ENCODE data around the gene EVI2A.
"Not testable (repeated sequence)": the region's sequence is repeated elsewhere in the genome, so short reads cannot be mapped to it uniquely, and the experiment has no call there.

The EVI2A gene

DNA sequence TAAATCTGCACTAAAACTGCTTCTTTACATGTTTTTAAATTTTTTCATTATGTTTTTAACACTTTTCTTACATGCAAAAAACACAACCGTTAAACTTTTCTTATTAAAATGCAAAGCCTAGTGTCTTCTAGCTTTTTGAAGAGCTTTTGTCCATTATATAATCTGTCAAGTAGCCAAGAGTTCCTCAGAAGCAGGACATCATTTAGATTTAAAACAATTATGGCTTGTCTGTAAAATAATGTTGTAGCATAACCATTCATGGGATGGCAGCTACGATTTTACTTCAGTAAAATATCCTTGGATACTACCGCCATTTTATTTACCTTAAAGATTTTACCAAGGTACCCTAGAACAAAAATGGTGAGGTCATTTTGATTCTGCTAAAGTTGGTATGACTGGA, 27.2 kb downstream of the EVI2A start:
- H3K9me3 ChIP-seq (ENCODE audit: control insufficient read depth, insufficient read depth, low read depth, low read length), result no peaks in the 10 kb centered on the region
- no peaks in the 10 kb centered on the region for H3K4me1 ChIP-seq (ENCODE audit: control insufficient read depth, insufficient read depth, low read length)
- no peaks in the 10 kb centered on the region for H3K36me3 ChIP-seq (ENCODE audit: control insufficient read depth, insufficient read depth, low read length)

GRCh38 chr17:31293581-31293980, 27.8 kb downstream of the EVI2A start:
- H3K27ac ChIP-seq (ENCODE audit: low read depth, low read length), result no peak overlapping the region
- no peaks in the 10 kb centered on the region for H3K9me3 ChIP-seq (ENCODE audit: control insufficient read depth, insufficient read depth, low read depth, low read length)
- no peaks in the 10 kb centered on the region for H3K4me1 ChIP-seq (ENCODE audit: control insufficient read depth, insufficient read depth, low read length)
- H3K9ac ChIP-seq (ENCODE audit: low read length), result no peak overlapping the region
- H3K4me3 ChIP-seq (ENCODE audit: low read depth, low read length), result no peak overlapping the region
- no peaks in the 10 kb centered on the region for H3K36me3 ChIP-seq (ENCODE audit: control insufficient read depth, insufficient read depth, low read length)
- H3K27me3 ChIP-seq (ENCODE audit: control insufficient read depth, insufficient read depth, low read length), result no peaks in the 10 kb centered on the region

More for the DNA sequence above, 27.2 kb downstream of the EVI2A start:
- H3K27ac ChIP-seq (ENCODE audit: low read depth, low read length), result no peak overlapping the region
- H3K27me3 ChIP-seq (ENCODE audit: control insufficient read depth, insufficient read depth, low read length), result no peaks in the 10 kb centered on the region
- no peak overlapping the region for H3K9ac ChIP-seq (ENCODE audit: low read length)
- H3K4me3 ChIP-seq (ENCODE audit: low read depth, low read length), result no peak overlapping the region

GRCh38 chr17:31291820-31292219, 29.6 kb downstream of the EVI2A start:
- Histone ChIP-seq H3K4me3 (ENCODE audit: low read depth, low read length) (no peak overlapping the region), H3K27ac (ENCODE audit: low read depth, low read length) (no peak overlapping the region), H3K4me1 (ENCODE audit: control insufficient read depth, insufficient read depth, low read length) (no peaks in the 10 kb centered on the region), H3K27me3 (ENCODE audit: control insufficient read depth, insufficient read depth, low read length) (no peaks in the 10 kb centered on the region), H3K9ac (ENCODE audit: low read length) (no peak overlapping the region), H3K36me3 (ENCODE audit: control insufficient read depth, insufficient read depth, low read length) (peaks cover 3% of the 10 kb centered on the region), H3K9me3 (ENCODE audit: control insufficient read depth, insufficient read depth, low read depth, low read length) (no peaks in the 10 kb centered on the region)

DNA sequence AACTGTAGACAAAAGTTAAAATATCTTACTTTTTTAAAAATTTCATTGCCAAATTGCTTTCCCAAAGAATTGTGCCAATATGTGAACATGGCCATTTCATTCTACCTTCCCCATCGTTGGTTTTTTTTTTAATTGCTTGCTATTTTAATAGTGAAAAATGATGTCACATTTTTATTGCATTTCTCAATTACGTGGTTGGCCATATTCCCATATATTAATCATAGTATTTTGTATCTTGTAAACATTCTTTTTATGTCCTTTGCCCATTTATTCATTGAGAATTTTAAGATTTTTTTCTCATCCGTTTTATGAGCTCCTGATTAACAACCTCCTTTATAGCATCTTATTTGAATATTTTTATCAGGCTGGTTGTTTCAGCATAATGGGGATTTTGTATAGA, 31.6 kb downstream of the EVI2A start:
- Histone ChIP-seq H3K27me3 (ENCODE audit: control insufficient read depth, insufficient read depth, low read length) (no peaks in the 10 kb centered on the region), H3K9me3 (ENCODE audit: control insufficient read depth, insufficient read depth, low read depth, low read length) (no peaks in the 10 kb centered on the region), H3K27ac (ENCODE audit: low read depth, low read length) (no peak overlapping the region), H3K4me1 (ENCODE audit: control insufficient read depth, insufficient read depth, low read length) (no peaks in the 10 kb centered on the region), H3K36me3 (ENCODE audit: control insufficient read depth, insufficient read depth, low read length) (peaks cover 3% of the 10 kb centered on the region), H3K9ac (ENCODE audit: low read length) (no peak overlapping the region), H3K4me3 (ENCODE audit: low read depth, low read length) (no peak overlapping the region)

GRCh38 chr17:31287932-31288331, 33.5 kb downstream of the EVI2A start:
- H3K27ac ChIP-seq (ENCODE audit: low read depth, low read length); H3K9ac ChIP-seq (ENCODE audit: low read length); H3K36me3 ChIP-seq (ENCODE audit: control insufficient read depth, insufficient read depth, low read length); H3K4me1 ChIP-seq (ENCODE audit: control insufficient read depth, insufficient read depth, low read length); H3K4me3 ChIP-seq (ENCODE audit: low read depth, low read length); H3K9me3 ChIP-seq (ENCODE audit: control insufficient read depth, insufficient read depth, low read depth, low read length); H3K27me3 ChIP-seq (ENCODE audit: control insufficient read depth, insufficient read depth, low read length): not testable (repeated sequence)

GRCh38 chr17:31286587-31286986, 34.8 kb downstream of the EVI2A start:
- Histone ChIP-seq H3K4me1 (ENCODE audit: control insufficient read depth, insufficient read depth, low read length) (no peaks in the 10 kb centered on the region), H3K27me3 (ENCODE audit: control insufficient read depth, insufficient read depth, low read length) (no peaks in the 10 kb centered on the region), H3K9ac (ENCODE audit: low read length) (no peak overlapping the region), H3K9me3 (ENCODE audit: control insufficient read depth, insufficient read depth, low read depth, low read length) (no peaks in the 10 kb centered on the region), H3K36me3 (ENCODE audit: control insufficient read depth, insufficient read depth, low read length) (peaks cover 3% of the 10 kb centered on the region), H3K27ac (ENCODE audit: low read depth, low read length) (no peak overlapping the region), H3K4me3 (ENCODE audit: low read depth, low read length) (no peak overlapping the region)

GRCh38 chr17:31283841-31284240, 37.6 kb downstream of the EVI2A start:
- H3K27ac ChIP-seq (ENCODE audit: low read depth, low read length), result no peak overlapping the region
- no peak overlapping the region for H3K9ac ChIP-seq (ENCODE audit: low read length)
- no peaks in the 10 kb centered on the region for H3K9me3 ChIP-seq (ENCODE audit: control insufficient read depth, insufficient read depth, low read depth, low read length)
- H3K27me3 ChIP-seq (ENCODE audit: control insufficient read depth, insufficient read depth, low read length), result no peaks in the 10 kb centered on the region
- H3K4me3 ChIP-seq (ENCODE audit: low read depth, low read length), result no peak overlapping the region
- H3K4me1 ChIP-seq (ENCODE audit: control insufficient read depth, insufficient read depth, low read length), result peaks cover 7% of the 10 kb centered on the region; the same call in 1 of the 2 replicates
- H3K36me3 ChIP-seq (ENCODE audit: control insufficient read depth, insufficient read depth, low read length), result peaks cover 11% of the 10 kb centered on the region

DNA sequence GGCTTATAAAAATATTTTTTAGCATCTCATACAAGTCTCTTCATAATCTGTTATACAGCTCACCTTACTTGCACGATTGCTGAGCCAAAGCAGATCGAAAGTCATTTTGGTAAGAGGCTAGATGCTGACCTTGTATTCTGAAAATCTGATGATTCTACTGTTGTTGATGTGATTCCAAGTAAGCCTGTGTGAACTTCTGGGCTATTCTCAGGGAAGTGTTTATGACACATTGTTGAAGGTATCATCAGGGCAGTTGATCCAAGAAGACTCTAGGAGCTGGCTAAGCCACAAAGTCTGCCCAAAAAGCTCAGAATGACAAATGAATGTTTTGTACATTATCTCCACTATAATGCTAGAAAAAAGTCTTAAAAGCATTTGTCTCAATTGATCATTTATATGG, 40.4 kb downstream of the EVI2A start:
- H3K27me3 ChIP-seq (ENCODE audit: control insufficient read depth, insufficient read depth, low read length), result no peaks in the 10 kb centered on the region
- H3K36me3 ChIP-seq (ENCODE audit: control insufficient read depth, insufficient read depth, low read length), result peaks cover 17% of the 10 kb centered on the region
- peaks cover 7% of the 10 kb centered on the region; the same call in 1 of the 2 replicates for H3K4me1 ChIP-seq (ENCODE audit: control insufficient read depth, insufficient read depth, low read length)
- no peaks in the 10 kb centered on the region for H3K9me3 ChIP-seq (ENCODE audit: control insufficient read depth, insufficient read depth, low read depth, low read length)
- H3K4me3 ChIP-seq (ENCODE audit: low read depth, low read length), result no peak overlapping the region
- no peak overlapping the region for H3K9ac ChIP-seq (ENCODE audit: low read length)
- H3K27ac ChIP-seq (ENCODE audit: low read depth, low read length), result no peak overlapping the region

GRCh38 chr17:31279401-31279800, 42.0 kb downstream of the EVI2A start:
- Histone ChIP-seq H3K27me3 (ENCODE audit: control insufficient read depth, insufficient read depth, low read length) (no peaks in the 10 kb centered on the region), H3K27ac (ENCODE audit: low read depth, low read length) (no peak overlapping the region), H3K9me3 (ENCODE audit: control insufficient read depth, insufficient read depth, low read depth, low read length) (no peaks in the 10 kb centered on the region), H3K9ac (ENCODE audit: low read length) (no peak overlapping the region), H3K4me3 (ENCODE audit: low read depth, low read length) (no peak overlapping the region), H3K4me1 (ENCODE audit: control insufficient read depth, insufficient read depth, low read length) (peaks cover 7% of the 10 kb centered on the region; the same call in 1 of the 2 replicates), H3K36me3 (ENCODE audit: control insufficient read depth, insufficient read depth, low read length) (peaks cover 17% of the 10 kb centered on the region)

DNA sequence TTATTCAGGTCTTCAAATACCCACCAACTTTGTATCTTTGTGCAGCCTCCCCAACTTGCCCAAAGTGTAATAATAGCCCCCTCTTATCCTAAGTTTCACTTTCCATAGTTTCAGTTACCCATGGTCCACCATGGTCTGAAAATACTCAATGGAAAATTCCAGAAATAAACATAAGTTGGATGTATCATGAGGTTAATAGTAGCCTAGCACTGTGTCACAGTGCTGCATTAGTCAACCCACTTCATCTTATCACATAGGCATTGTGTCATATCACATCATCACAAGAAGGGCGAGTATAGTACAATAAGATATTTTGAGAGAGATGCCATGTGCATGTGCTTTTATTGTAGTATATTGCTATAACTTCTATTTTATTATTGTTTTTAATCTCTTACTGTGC, 46.3 kb downstream of the EVI2A start:
- H3K9ac ChIP-seq (ENCODE audit: low read length), result no peak overlapping the region
- no peaks in the 10 kb centered on the region for H3K27me3 ChIP-seq (ENCODE audit: control insufficient read depth, insufficient read depth, low read length)
- peaks cover 11% of the 10 kb centered on the region for H3K36me3 ChIP-seq (ENCODE audit: control insufficient read depth, insufficient read depth, low read length)
- no peaks in the 10 kb centered on the region for H3K9me3 ChIP-seq (ENCODE audit: control insufficient read depth, insufficient read depth, low read depth, low read length)
- H3K4me3 ChIP-seq (ENCODE audit: low read depth, low read length), result no peak overlapping the region
- peaks cover 7% of the 10 kb centered on the region; the same call in 1 of the 2 replicates for H3K4me1 ChIP-seq (ENCODE audit: control insufficient read depth, insufficient read depth, low read length)
- H3K27ac ChIP-seq (ENCODE audit: low read depth, low read length), result no peak overlapping the region

GRCh38 chr17:31274252-31274651, 47.2 kb downstream of the EVI2A start:
- H3K27me3 ChIP-seq (ENCODE audit: control insufficient read depth, insufficient read depth, low read length), result no peaks in the 10 kb centered on the region
- H3K9me3 ChIP-seq (ENCODE audit: control insufficient read depth, insufficient read depth, low read depth, low read length), result no peaks in the 10 kb centered on the region
- no peak overlapping the region for H3K4me3 ChIP-seq (ENCODE audit: low read depth, low read length)
- no peak overlapping the region for H3K27ac ChIP-seq (ENCODE audit: low read depth, low read length)
- H3K9ac ChIP-seq (ENCODE audit: low read length), result no peak overlapping the region
- H3K36me3 ChIP-seq (ENCODE audit: control insufficient read depth, insufficient read depth, low read length), result peaks cover 13% of the 10 kb centered on the region
- peaks cover 11% of the 10 kb centered on the region for H3K4me1 ChIP-seq (ENCODE audit: control insufficient read depth, insufficient read depth, low read length)

- Histone ChIP-seq H3K4me1 (ENCODE audit: control insufficient read depth, insufficient read depth, low read length) (peaks cover 11% of the 10 kb centered on the region; the same call in 1 of the 2 replicates), H3K27me3 (ENCODE audit: control insufficient read depth, insufficient read depth, low read length) (no peaks in the 10 kb centered on the region), H3K36me3 (ENCODE audit: control insufficient read depth, insufficient read depth, low read length) (peaks cover 16% of the 10 kb centered on the region), H3K4me3 (ENCODE audit: low read depth, low read length) (no peak overlapping the region), H3K9ac (ENCODE audit: low read length) (no peak overlapping the region), H3K9me3 (ENCODE audit: control insufficient read depth, insufficient read depth, low read depth, low read length) (no peaks in the 10 kb centered on the region), H3K27ac (ENCODE audit: low read depth, low read length) (no peak overlapping the region)
Observed at GRCh38 chr17:31273516-31273915, 47.9 kb downstream of the EVI2A start.
